Body of pancreas (tissue), 4 donors: Measurements from ENCODE around the gene SLC34A3. TPM values are rescaled to one million over a fixed set of nuclear protein-coding genes. Genes with fewer than 3 reads are reported as not detected.

ENCODE experiments used
- ATAC-seq: fragments of 150-250 bp; one replicate; pipeline ENCODE4 v1.9.1; 2016
- DNase-seq, 4 donors: peaks; one replicate each; pipeline ENCODE4 v3.0.0-alpha.2; 2019
- H3K27ac ChIP-seq, 4 donors: fragments of 200-600 bp; sonication (generic); 1 replicate in 3 of 4; 2 replicates in 1 of 4; pipeline versions ENCODE4 v1.5.1 to v1.6.1; 2016 to 2019; ENCODE audit warnings: mild to moderate bottlenecking in 1 of 4, mixed read lengths in 1 of 4, moderate library complexity in 1 of 4
- H3K27me3 ChIP-seq, 2 donors: fragments of 200-600 bp; sonication (generic); one replicate each; pipeline ENCODE4 v1.6.0; 2016; ENCODE audit warnings: mild to moderate bottlenecking in 1 of 2
- H3K36me3 ChIP-seq, 2 donors: fragments of 200-600 bp; sonication (generic); replicated peaks in 1 of 2; 2 replicates each; pipeline ENCODE4 v1.5.1; 2016; ENCODE audit warnings: low read depth in 2 of 2; ENCODE audit not compliant: insufficient read depth in 1 of 2
- H3K4me1 ChIP-seq: fragments of 200-600 bp; sonication (generic); one replicate; pipeline ENCODE4 v1.6.0; 2016
- H3K4me3 ChIP-seq, 2 donors: fragments of 200-600 bp; sonication (generic); 1 replicate in 1 of 2; 2 replicates in 1 of 2; pipeline ENCODE4 v1.5.1; 2016 to 2019
- H3K9me3 ChIP-seq, 3 donors: fragments of 200-600 bp; sonication (generic); 1 replicate in 2 of 3; 2 replicates in 1 of 3; pipeline ENCODE4 v1.5.1; 2016
- CTCF ChIP-seq, 7 experiments: fragments of 450-650 bp in 4 of 7; fragments of 200-600 bp in 3 of 7; sonication (generic) in 3 of 7; IDR thresholded peaks; one replicate each; pipeline ENCODE4 v1.5.1; 2016 to 2019; ENCODE audit warnings: antibody characterized with exemption in 7 of 7
- POLR2A ChIP-seq, 3 donors: fragments of 450-650 bp; IDR thresholded peaks; one replicate each; pipeline ENCODE4 v1.6.1; 2016; ENCODE audit warnings: antibody characterized with exemption in 3 of 3, mild to moderate bottlenecking in 2 of 3
- WGBS, 2 donors: methylation state at CpG; one replicate each; pipeline ENCODE4 v1.1.5; 2017; 5-methylcytosine and 5-hydroxymethylcytosine counted together
- intact Hi-C: fragments of 100-400 bp; cut with DNase I; formaldehyde crosslinking; loops from one replicate; pipeline ENCODE4 v1.15.1; 2023
- total RNA-seq, 2 donors: library from RNA; depleted of rRNA; stranded (reverse); fragments of >200 nt; gene quantifications; one replicate each; pipeline ENCODE4 v1.1.0, GENCODE V29; 2016

Gene SLC34A3
- total RNA-seq, 2 donors from 2014 or later = 0.33 TPM; not detected in 1

GRCh38 chr9:137221506-137222111 lies 9.1 kb upstream of the SLC34A3 start:
- no peak for ATAC-seq
- no peaks in the 10 kb centered on the region for H3K36me3 ChIP-seq
- H3K27me3 ChIP-seq = no peaks in the 10 kb centered on the region
- no peaks in the 10 kb centered on the region for H3K9me3 ChIP-seq
- peak in 3 of 4 donors; percentile 39 to 45 (median 44) for DNase-seq
- H3K4me3 ChIP-seq = no peak overlapping the region
- H3K27ac ChIP-seq = peak overlapping the region; percentile 37 to 83 (median 57)
- intact Hi-C loops = no loop called here
- H3K4me1 ChIP-seq = peaks cover 63% of the 10 kb centered on the region
- WGBS, 2 donors = 7% methylated on average over 38 of the region's 61 CpGs; no CpG with 5 or more reads in 1 of the 2 donors
- no peak for TF ChIP-seq CTCF (IDR thresholded peaks at IDR 0.05)
- no peak for TF ChIP-seq POLR2A (IDR thresholded peaks at IDR 0.05)

GRCh38 chr9:137222190-137223077 lies 8.3 kb upstream of the SLC34A3 start, which contains the start of gene RNF208:
TSS of gene RNF208 (minus strand) at chr9:137222240. CDS start at chr9:137221212, 1,028 bp downstream.
- no peak for TF ChIP-seq POLR2A (IDR thresholded peaks at IDR 0.05)
- DNase-seq = peak in 3 of 4 donors; percentile 37 to 47 (median 42)

GRCh38 chr9:137223078-137223970 lies 7.4 kb upstream of the SLC34A3 start:
- Histone ChIP-seq H3K36me3 (no peaks in the 10 kb centered on the region), H3K4me3 (peak overlapping the region; percentile 57 to 83), H3K9me3 (no peaks in the 10 kb centered on the region), H3K27me3 (no peaks in the 10 kb centered on the region), H3K27ac (peak overlapping the region; percentile 83 to 96 (median 88)), H3K4me1 (peaks cover 63% of the 10 kb centered on the region)
- WGBS, 2 donors = 3% methylated on average over 44 of the region's 63 CpGs; no CpG with 5 or more reads in 1 of the 2 donors
- peak; percentile 81 for ATAC-seq
- peak; percentile 20 to 62 (median 59) for TF ChIP-seq POLR2A (IDR thresholded peaks at IDR 0.05)
- TF ChIP-seq CTCF (IDR thresholded peaks at IDR 0.05) = no peak
- intact Hi-C loops = no loop called here
- DNase-seq = peak; percentile 97 to 99 (median 98)

More at GRCh38 chr9:137222190-137223077, 8.3 kb upstream of the SLC34A3 start, which contains the start of gene RNF208:
- no peaks in the 10 kb centered on the region for H3K9me3 ChIP-seq
- ATAC-seq = no peak
- intact Hi-C loops = no loop called here
- peaks cover 65% of the 10 kb centered on the region for H3K4me1 ChIP-seq
- H3K27ac ChIP-seq = peak within 1 kb of the TSS; percentile 83 to 96 (median 88)
- no peaks in the 10 kb centered on the region for H3K36me3 ChIP-seq
- H3K4me3 ChIP-seq = no peak within 1 kb of the TSS
- H3K27me3 ChIP-seq = no peaks in the 10 kb centered on the region
- WGBS, 2 donors = 8 to 12% methylated on average over 5 to 86 of the region's 88 CpGs

- H3K27ac ChIP-seq = peak within 1 kb of the TSS in 3 of 4 donors; percentile 87 to 96 (median 89)
Observed at GRCh38 chr9:137224830-137225694, 5.6 kb upstream of the SLC34A3 start, which contains the start of gene CYSRT1. TSS of gene CYSRT1 (plus strand) at chr9:137225174. CDS start at chr9:137225622, 448 bp downstream.

More at GRCh38 chr9:137224830-137225694, 5.6 kb upstream of the SLC34A3 start, which contains the start of gene CYSRT1:
- intact Hi-C loops = no loop called here
- Histone ChIP-seq H3K4me3 (no peak within 1 kb of the TSS), H3K27me3 (peaks cover 0 to 2% of the 10 kb centered on the region in 2 donors), H3K36me3 (no peaks in the 10 kb centered on the region), H3K4me1 (peaks cover 48% of the 10 kb centered on the region), H3K9me3 (no peaks in the 10 kb centered on the region)
- DNase-seq (no peak), ATAC-seq (no peak)
- WGBS, 2 donors = 52 to 60% methylated on average over 11 to 19 of the region's 23 CpGs
- TF ChIP-seq CTCF (IDR thresholded peaks at IDR 0.05) (no peak), POLR2A (IDR thresholded peaks at IDR 0.05) (no peak)
